ENCODE data around the gene DYNAP. TPM values are rescaled to one million over a fixed set of nuclear protein-coding genes. Genes with fewer than 3 reads are reported as not detected.

Gene DYNAP
- total RNA-seq, 2 experiments from 2014 or later, result not detected

DNA sequence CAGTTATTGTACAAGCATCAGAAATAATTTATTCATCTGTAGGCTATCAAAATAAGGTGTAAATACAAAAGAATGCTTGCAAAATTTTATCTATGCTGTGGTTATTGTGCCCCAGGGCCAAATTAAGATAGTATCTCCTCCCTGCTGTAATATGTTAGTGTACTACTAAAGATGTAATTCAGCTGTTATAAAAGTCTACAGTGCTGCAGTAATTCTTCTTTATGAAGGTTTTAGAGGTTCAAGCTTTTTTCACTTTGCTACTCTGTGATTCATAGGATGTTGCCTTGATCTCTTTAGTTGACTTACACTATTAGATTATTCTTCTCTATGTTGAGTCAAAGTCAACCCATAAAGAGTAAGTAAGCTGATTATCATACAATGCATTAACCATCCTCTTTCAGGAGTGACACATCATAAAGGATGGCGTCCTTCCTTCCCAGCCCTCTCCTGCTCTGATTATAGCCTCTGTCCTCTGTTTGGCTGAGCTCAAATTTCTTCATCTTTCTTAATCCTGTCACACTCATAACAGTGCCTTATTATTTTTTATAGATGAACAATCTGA is 29.3 kb upstream of the DYNAP start:
- H3K4me3 Mint-ChIP-seq, result no peak overlapping the region
- Histone ChIP-seq H3K4me3 (ENCODE audit: low read length) (no peak overlapping the region), H3K4me1 (ENCODE audit: insufficient read depth, low read length) (no peaks in the 10 kb centered on the region), H3K27me3 (ENCODE audit: control insufficient read depth in 1 of 2, insufficient read depth in 2 of 2, low read length in 2 of 2) (no peaks in the 10 kb centered on the region), H3K36me3 (ENCODE audit: insufficient read depth, low read length) (no peaks in the 10 kb centered on the region), H3K27ac (ENCODE audit: low read depth in 1 of 2, low read length in 2 of 2) (no peak overlapping the region), H3K9me3 (ENCODE audit: control insufficient read depth in 1 of 2, insufficient read depth in 1 of 2, low read length in 2 of 2) (no peaks in the 10 kb centered on the region)
- ATAC-seq (ENCODE audit: poor library complexity) (no peak), DNase-seq (no peak)
- no peaks in the 10 kb centered on the region for H3K36me3 Mint-ChIP-seq (ENCODE audit: low read depth)
- intact Hi-C loops (cut with DNase I, micrococcal nuclease), result loop anchor here in 1 of 2 experiments (5.0 kb wide), 2 partner anchors 386 to 421 kb away; no protein-coding TSS in a partner anchor
- no peaks in the 10 kb centered on the region for H3K9me3 Mint-ChIP-seq
- TF ChIP-seq, protein P1, sequence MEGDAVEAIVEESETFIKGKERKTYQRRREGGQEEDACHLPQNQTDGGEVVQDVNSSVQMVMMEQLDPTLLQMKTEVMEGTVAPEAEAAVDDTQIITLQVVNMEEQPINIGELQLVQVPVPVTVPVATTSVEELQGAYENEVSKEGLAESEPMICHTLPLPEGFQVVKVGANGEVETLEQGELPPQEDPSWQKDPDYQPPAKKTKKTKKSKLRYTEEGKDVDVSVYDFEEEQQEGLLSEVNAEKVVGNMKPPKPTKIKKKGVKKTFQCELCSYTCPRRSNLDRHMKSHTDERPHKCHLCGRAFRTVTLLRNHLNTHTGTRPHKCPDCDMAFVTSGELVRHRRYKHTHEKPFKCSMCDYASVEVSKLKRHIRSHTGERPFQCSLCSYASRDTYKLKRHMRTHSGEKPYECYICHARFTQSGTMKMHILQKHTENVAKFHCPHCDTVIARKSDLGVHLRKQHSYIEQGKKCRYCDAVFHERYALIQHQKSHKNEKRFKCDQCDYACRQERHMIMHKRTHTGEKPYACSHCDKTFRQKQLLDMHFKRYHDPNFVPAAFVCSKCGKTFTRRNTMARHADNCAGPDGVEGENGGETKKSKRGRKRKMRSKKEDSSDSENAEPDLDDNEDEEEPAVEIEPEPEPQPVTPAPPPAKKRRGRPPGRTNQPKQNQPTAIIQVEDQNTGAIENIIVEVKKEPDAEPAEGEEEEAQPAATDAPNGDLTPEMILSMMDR (IDR thresholded peaks at IDR 0.05), result no peak
- ChIA-PET CTCF (no interaction called here), POLR2A (no interaction called here)
- H3K4me1 Mint-ChIP-seq (ENCODE audit: low read depth), result no peaks in the 10 kb centered on the region
- H3K27me3 Mint-ChIP-seq, result no peaks in the 10 kb centered on the region
- no peak overlapping the region for H3K27ac Mint-ChIP-seq

DNA sequence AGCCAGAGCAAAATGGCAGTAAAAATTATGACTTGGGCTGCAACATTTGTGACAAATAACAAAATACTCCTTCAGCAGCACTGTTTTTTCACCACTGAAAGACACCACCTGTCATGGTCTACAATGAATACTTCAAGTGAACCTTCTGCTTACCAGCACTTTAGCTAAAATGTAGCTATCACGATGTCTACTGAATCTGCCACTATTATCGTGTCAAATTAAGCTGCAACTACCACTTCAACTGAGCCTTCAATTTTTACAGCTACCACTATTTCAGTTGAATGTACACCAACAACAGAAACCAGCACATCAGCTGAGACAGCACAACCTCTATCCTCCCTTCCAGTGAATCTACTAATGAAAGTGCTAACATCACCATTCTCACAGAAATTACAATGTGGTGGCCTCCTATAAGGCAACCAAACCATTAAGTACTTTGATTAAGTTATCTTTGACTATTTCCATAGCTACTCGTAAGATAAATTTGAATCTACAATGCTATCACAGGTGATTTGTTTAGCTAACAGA is 10.8 kb upstream of the DYNAP start:
- no peak overlapping the region for H3K27ac Mint-ChIP-seq
- H3K27me3 Mint-ChIP-seq, result peaks cover 17% of the 10 kb centered on the region
- no peaks in the 10 kb centered on the region for H3K27me3 ChIP-seq (ENCODE audit: control insufficient read depth in 1 of 2, insufficient read depth in 2 of 2, low read length in 2 of 2)
- H3K9me3 ChIP-seq (ENCODE audit: control insufficient read depth in 1 of 2, insufficient read depth in 1 of 2, low read length in 2 of 2), result no peaks in the 10 kb centered on the region
- H3K9me3 Mint-ChIP-seq, result no peaks in the 10 kb centered on the region
- no peak for DNase-seq
- ChIA-PET POLR2A (no interaction called here), CTCF (no interaction called here)
- H3K36me3 Mint-ChIP-seq (ENCODE audit: low read depth), result no peaks in the 10 kb centered on the region
- no peak overlapping the region for H3K4me3 ChIP-seq (ENCODE audit: low read length)
- TF ChIP-seq, protein P1 (IDR thresholded peaks at IDR 0.05), result no peak
- intact Hi-C loops (cut with DNase I, micrococcal nuclease), result loop anchor here in 1 of 2 experiments (5.0 kb wide), 1 partner anchor 48 kb away; no protein-coding TSS in a partner anchor
- no peak overlapping the region for H3K27ac ChIP-seq (ENCODE audit: low read depth in 1 of 2, low read length in 2 of 2)
- H3K4me1 ChIP-seq (ENCODE audit: insufficient read depth, low read length), result no peaks in the 10 kb centered on the region
- no peaks in the 10 kb centered on the region for H3K36me3 ChIP-seq (ENCODE audit: insufficient read depth, low read length)
- no peak overlapping the region for H3K4me3 Mint-ChIP-seq
- H3K4me1 Mint-ChIP-seq (ENCODE audit: low read depth), result no peaks in the 10 kb centered on the region
- ATAC-seq (ENCODE audit: poor library complexity), result no peak

DNA sequence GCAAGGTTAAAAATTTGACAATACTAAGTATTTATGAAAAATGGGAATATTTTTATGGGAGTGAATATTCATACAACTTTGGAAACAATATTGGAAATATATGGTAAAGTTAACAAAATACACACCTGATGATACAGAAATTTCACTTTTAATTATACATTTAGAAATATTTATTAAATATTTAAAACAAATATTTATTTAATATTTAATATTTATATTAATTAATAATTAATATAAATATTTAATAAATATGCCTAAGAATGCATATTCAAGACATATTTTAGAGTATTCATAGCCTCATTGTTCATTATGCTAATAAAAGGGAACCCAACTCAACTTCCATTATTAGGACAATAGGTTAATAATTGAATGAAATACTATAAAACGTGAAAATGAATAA is 7.0 kb upstream of the DYNAP start:
- TF ChIP-seq, protein P1 (IDR thresholded peaks at IDR 0.05), result no peak
- no peaks in the 10 kb centered on the region for H3K9me3 Mint-ChIP-seq
- H3K27ac Mint-ChIP-seq, result no peak overlapping the region
- H3K9me3 ChIP-seq (ENCODE audit: control insufficient read depth in 1 of 2, insufficient read depth in 1 of 2, low read length in 2 of 2), result no peaks in the 10 kb centered on the region
- no peak overlapping the region for H3K27ac ChIP-seq (ENCODE audit: low read depth in 1 of 2, low read length in 2 of 2)
- DNase-seq, result no peak
- no peaks in the 10 kb centered on the region for H3K36me3 ChIP-seq (ENCODE audit: insufficient read depth, low read length)
- no peaks in the 10 kb centered on the region for H3K4me1 Mint-ChIP-seq (ENCODE audit: low read depth)
- H3K27me3 Mint-ChIP-seq, result peaks cover 6% of the 10 kb centered on the region
- no peak overlapping the region for H3K4me3 Mint-ChIP-seq
- ChIA-PET POLR2A (no interaction called here), CTCF (no interaction called here)
- intact Hi-C loops (cut with DNase I, micrococcal nuclease), result loop anchor here in 1 of 2 experiments (5.0 kb wide), 1 partner anchor 52 kb away; no protein-coding TSS in a partner anchor
- no peaks in the 10 kb centered on the region for H3K27me3 ChIP-seq (ENCODE audit: control insufficient read depth in 1 of 2, insufficient read depth in 2 of 2, low read length in 2 of 2)
- H3K4me3 ChIP-seq (ENCODE audit: low read length), result no peak overlapping the region
- no peak for ATAC-seq (ENCODE audit: poor library complexity)
- H3K4me1 ChIP-seq (ENCODE audit: insufficient read depth, low read length), result no peaks in the 10 kb centered on the region
- no peaks in the 10 kb centered on the region for H3K36me3 Mint-ChIP-seq (ENCODE audit: low read depth)
